Hepatocyte (in vitro differentiated cells): ENCODE data around the gene EIF3B. TPM values are rescaled to one million over a fixed set of nuclear protein-coding genes. Genes with fewer than 3 reads are reported as not detected.

Experiments used
- DNase-seq: peaks from one replicate; pipeline ENCODE4 v3.0.0-alpha.2; 2016; ENCODE audit warnings: low spot score
- H2AFZ ChIP-seq: fragments of 200-600 bp; sonication (generic); 2 replicates; pipeline ENCODE4 v1.6.0; 2016; ENCODE audit warnings: antibody characterized with exemption, mild to moderate bottlenecking
- H3K27ac ChIP-seq: fragments of 200-600 bp; sonication (generic); 2 replicates; pipeline ENCODE4 v1.5.1; 2016; ENCODE audit warnings: mild to moderate bottlenecking
- H3K27me3 ChIP-seq: fragments of 200-600 bp; sonication (generic); 2 replicates; pipeline ENCODE4 v1.6.1; 2016
- H3K36me3 ChIP-seq: fragments of 200-600 bp; sonication (generic); replicated peaks from 2 replicates; pipeline ENCODE4 v1.5.1; 2016; ENCODE audit warnings: low read depth; ENCODE audit not compliant: insufficient read depth
- H3K4me1 ChIP-seq: fragments of 200-600 bp; sonication (generic); 2 replicates; pipeline ENCODE4 v1.5.1; 2016; ENCODE audit warnings: mild to moderate bottlenecking, moderate library complexity; ENCODE audit not compliant: insufficient read depth
- H3K4me2 ChIP-seq: fragments of 200-600 bp; sonication (generic); 2 replicates; pipeline ENCODE4 v1.6.0; 2016
- H3K4me3 ChIP-seq: fragments of 200-600 bp; sonication (generic); 2 replicates; pipeline ENCODE4 v1.5.1; 2016; ENCODE audit warnings: mild to moderate bottlenecking
- H3K79me2 ChIP-seq: fragments of 200-600 bp; sonication (generic); 2 replicates; pipeline ENCODE4 v1.6.0; 2017; ENCODE audit warnings: mild to moderate bottlenecking
- H3K9me2 ChIP-seq: fragments of 200-600 bp; sonication (generic); replicated peaks from 2 replicates; pipeline ENCODE4 v1.6.0; 2017; ENCODE audit warnings: mild to moderate bottlenecking; ENCODE audit not compliant: insufficient read depth
- H3K9me3 ChIP-seq: fragments of 200-600 bp; sonication (generic); 2 replicates; pipeline ENCODE4 v1.5.1; 2016; ENCODE audit warnings: low read depth, mild to moderate bottlenecking
- H4K20me1 ChIP-seq: fragments of 200-600 bp; sonication (generic); 2 replicates; pipeline ENCODE4 v1.6.0; 2016; ENCODE audit warnings: mild to moderate bottlenecking; ENCODE audit not compliant: insufficient read depth, poor library complexity, severe bottlenecking
- CTCF ChIP-seq: fragments of 200-600 bp; sonication (generic); IDR thresholded peaks from 2 replicates; pipeline ENCODE4 v1.5.1; 2016; ENCODE audit warnings: antibody characterized with exemption, mild to moderate bottlenecking; ENCODE audit not compliant: poor library complexity
- EZH2 ChIP-seq: fragments of 200-600 bp; sonication (generic); IDR thresholded peaks from 2 replicates; pipeline ENCODE4 v1.6.1; 2016; ENCODE audit warnings: antibody characterized with exemption, mild to moderate bottlenecking, borderline replicate concordance
- EZH2phosphoT487 ChIP-seq: fragments of 200-600 bp; sonication (generic); IDR thresholded peaks from one replicate; pipeline ENCODE4 v1.6.1; 2018; ENCODE audit warnings: antibody characterized with exemption, mild to moderate bottlenecking, low read depth, moderate library complexity; ENCODE audit not compliant: unreplicated experiment, severe bottlenecking
- WGBS: methylation state at CpG from one replicate; pipeline ENCODE4 v1.1.6; 2016; ENCODE audit warnings: low lambda C conversion rate; ENCODE audit errors: missing lambda C conversion rate; 5-methylcytosine and 5-hydroxymethylcytosine counted together
- polyA plus RNA-seq: library from polyadenylated mRNA; unstranded; fragments of >200 nt; fragmentation: Nextera tagmentation; extraction: Ambion mirVana; gene quantifications from 2 replicates; pipeline ENCODE4 v1.2.1, GENCODE V29; 2016
- small RNA-seq: library from RNA; depleted of rRNA; stranded (forward); fragments of <200 nt; gene quantifications from one replicate; pipeline ENCODE3, GENCODE V24; 2014
- total RNA-seq: library from RNA; depleted of rRNA; stranded (reverse); fragments of >200 nt; gene quantifications from 2 replicates; pipeline ENCODE4 v1.2.3, GENCODE V29; 2014

EIF3B gene
- total and polyA plus RNA-seq, 2 experiments from 2014 or later: 122 to 145 TPM

- peaks cover 27% of the 10 kb centered on the region for H3K79me2 ChIP-seq
- H3K27ac ChIP-seq: no peak overlapping the region
- H3K27me3 ChIP-seq: no peaks in the 10 kb centered on the region
- TF ChIP-seq EZH2phosphoT487 (no peak), EZH2 (no peak), CTCF (no peak)
- no peak overlapping the region for H2AFZ ChIP-seq
- H3K9me2 ChIP-seq: no peaks in the 10 kb centered on the region
- no peaks in the 10 kb centered on the region for H3K36me3 ChIP-seq
- no peak overlapping the region for H3K4me3 ChIP-seq
- H3K4me2 ChIP-seq: no peak overlapping the region
- WGBS: 95% methylated on average over 9 of the region's 9 CpGs
- no peak for DNase-seq
- H3K9me3 ChIP-seq: no peaks in the 10 kb centered on the region
- H4K20me1 ChIP-seq: peaks cover 3% of the 10 kb centered on the region
- H3K4me1 ChIP-seq: no peaks in the 10 kb centered on the region
Measured at GRCh38 chr7:2421943-2422310, 67.3 kb downstream of the EIF3B start.

- TF ChIP-seq EZH2 (no peak), CTCF (no peak), EZH2phosphoT487 (no peak)
- DNase-seq: no peak
- no peaks in the 10 kb centered on the region for H3K9me2 ChIP-seq
- H3K79me2 ChIP-seq: peaks cover 9% of the 10 kb centered on the region
- H3K36me3 ChIP-seq: no peaks in the 10 kb centered on the region
- H3K4me2 ChIP-seq: no peak overlapping the region
- WGBS: 90% methylated on average over 10 of the region's 10 CpGs
- no peak overlapping the region for H3K27ac ChIP-seq
- H3K9me3 ChIP-seq: no peaks in the 10 kb centered on the region
- no peak overlapping the region for H2AFZ ChIP-seq
- no peaks in the 10 kb centered on the region for H3K4me1 ChIP-seq
- H3K4me3 ChIP-seq: no peak overlapping the region
- H4K20me1 ChIP-seq: no peaks in the 10 kb centered on the region
- no peaks in the 10 kb centered on the region for H3K27me3 ChIP-seq
Measured at GRCh38 chr7:2425749-2426148, 71.1 kb downstream of the EIF3B start.

Small RNAs within 50 kb of the gene (small RNA-seq; reads per million reads assigned to genes)
- not detected for gene AC004840.2

Other genes starting within 250 kb of the EIF3B start
- 31.0 and 31.6 TPM in 2 replicates for gene MAD1L1, start 121.9 kb upstream of the EIF3B start, total RNA-seq
- 30.7 TPM in 2 replicates for gene MAD1L1, start 121.9 kb upstream of the EIF3B start, polyA plus RNA-seq
- 14.8 and 17.9 TPM in 2 replicates for gene MRM2, start 112.6 kb upstream of the EIF3B start, total RNA-seq
- 27.5 and 31.3 TPM in 2 replicates for gene MRM2, start 112.6 kb upstream of the EIF3B start, polyA plus RNA-seq
- gene NUDT1, start 112.6 kb upstream of the EIF3B start, total RNA-seq: 6.5 and 9.6 TPM in 2 replicates
- gene NUDT1, start 112.6 kb upstream of the EIF3B start, polyA plus RNA-seq: 16.3 and 21.0 TPM in 2 replicates
- gene SNX8, start 40.4 kb upstream of the EIF3B start, total RNA-seq: 24.7 and 32.0 TPM in 2 replicates
- gene SNX8, start 40.4 kb upstream of the EIF3B start, polyA plus RNA-seq: 81.4 and 98.0 TPM in 2 replicates
- gene CHST12, start 48.8 kb downstream of the EIF3B start, total RNA-seq: 7.2 and 8.4 TPM in 2 replicates
- 21.5 and 23.2 TPM in 2 replicates for gene CHST12, start 48.8 kb downstream of the EIF3B start, polyA plus RNA-seq
- not detected in 2 replicates for gene GRIFIN, start 121.6 kb downstream of the EIF3B start, total RNA-seq
- not detected in 2 replicates for gene GRIFIN, start 121.6 kb downstream of the EIF3B start, polyA plus RNA-seq
- 4.5 and 7.5 TPM in 2 replicates for gene LFNG, start 164.9 kb downstream of the EIF3B start, total RNA-seq
- 1.2 and 1.6 TPM in 2 replicates for gene LFNG, start 164.9 kb downstream of the EIF3B start, polyA plus RNA-seq
- gene BRAT1, start 200.7 kb downstream of the EIF3B start, total RNA-seq: 15.7 and 19.2 TPM in 2 replicates
- gene BRAT1, start 200.7 kb downstream of the EIF3B start, polyA plus RNA-seq: 37.8 and 45.0 TPM in 2 replicates
- gene IQCE, start 204.2 kb downstream of the EIF3B start, total RNA-seq: 8.2 and 13.3 TPM in 2 replicates
- gene IQCE, start 204.2 kb downstream of the EIF3B start, polyA plus RNA-seq: 10.0 and 11.8 TPM in 2 replicates